Measurements from ENCODE around the gene KLHL35.
A peak's percentile ranks its signal among the peaks of the same experiment; 100 is the strongest.

Gene KLHL35

DNA sequence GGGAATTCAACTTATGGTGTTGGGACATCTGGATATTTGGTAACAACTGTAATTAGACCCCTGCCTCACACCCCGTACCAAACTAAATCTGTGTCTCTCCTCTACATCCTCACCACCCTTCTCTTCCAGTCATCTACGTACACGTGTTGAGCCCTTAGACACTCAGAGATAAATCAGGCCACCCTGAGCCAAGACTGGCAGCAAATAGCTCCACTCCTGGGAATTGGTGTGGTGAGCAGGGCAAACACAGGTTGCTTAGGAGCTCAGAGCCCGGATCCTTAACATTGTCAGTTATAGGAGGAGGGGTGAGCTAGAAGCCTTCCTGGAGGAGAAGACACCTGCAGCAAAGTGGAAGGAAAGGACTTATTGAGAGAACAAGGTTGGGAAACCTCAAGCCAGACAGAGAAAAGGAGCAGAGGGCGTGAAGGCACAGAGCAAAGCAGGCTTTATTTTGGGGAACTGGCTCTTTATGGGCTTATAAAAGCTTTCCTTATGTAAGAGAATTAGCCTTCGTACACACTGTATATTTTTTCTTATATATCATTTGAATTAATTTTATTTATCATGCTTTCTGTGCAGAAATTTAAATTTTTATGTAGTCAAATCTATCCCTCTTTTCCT is 36.9 kb upstream of the KLHL35 start:
- DNase-seq (ENCODE audit: low read depth) = no peak

- no peak for DNase-seq (ENCODE audit: low read depth)
These were observed 35.7 kb upstream of the KLHL35 start for GRCh38 chr11:75468534-75469340.

DNA sequence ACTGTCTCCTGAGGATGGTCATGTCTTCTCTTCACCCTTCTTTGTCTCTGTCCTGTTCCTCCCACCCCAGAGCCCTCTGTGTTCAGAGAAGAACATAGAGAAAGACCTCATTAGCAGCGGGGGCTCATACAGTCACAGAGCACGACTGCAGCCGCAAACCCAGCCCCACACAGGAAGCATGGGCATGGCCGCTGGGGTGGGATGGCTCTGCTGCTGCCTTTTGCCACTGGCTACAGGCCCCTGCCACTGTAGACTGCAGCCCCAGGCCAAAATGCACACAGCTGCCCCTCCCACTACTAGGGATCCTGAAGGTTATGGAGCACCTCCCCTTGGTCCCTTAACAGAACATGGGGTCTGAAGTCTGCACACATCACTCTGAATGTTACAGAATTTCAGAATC is 34.9 kb upstream of the KLHL35 start:
- no peak for DNase-seq (ENCODE audit: low read depth)

GRCh38 chr11:75467311-75467710 is 34.3 kb upstream of the KLHL35 start:
- DNase-seq (ENCODE audit: low read depth) = no peak

- no peak for DNase-seq (ENCODE audit: low read depth)
These were observed 32.9 kb upstream of the KLHL35 start for GRCh38 chr11:75465701-75466531.

GRCh38 chr11:75463106-75463774 is 30.2 kb upstream of the KLHL35 start:
- DNase-seq (ENCODE audit: low read depth) = no peak

DNA sequence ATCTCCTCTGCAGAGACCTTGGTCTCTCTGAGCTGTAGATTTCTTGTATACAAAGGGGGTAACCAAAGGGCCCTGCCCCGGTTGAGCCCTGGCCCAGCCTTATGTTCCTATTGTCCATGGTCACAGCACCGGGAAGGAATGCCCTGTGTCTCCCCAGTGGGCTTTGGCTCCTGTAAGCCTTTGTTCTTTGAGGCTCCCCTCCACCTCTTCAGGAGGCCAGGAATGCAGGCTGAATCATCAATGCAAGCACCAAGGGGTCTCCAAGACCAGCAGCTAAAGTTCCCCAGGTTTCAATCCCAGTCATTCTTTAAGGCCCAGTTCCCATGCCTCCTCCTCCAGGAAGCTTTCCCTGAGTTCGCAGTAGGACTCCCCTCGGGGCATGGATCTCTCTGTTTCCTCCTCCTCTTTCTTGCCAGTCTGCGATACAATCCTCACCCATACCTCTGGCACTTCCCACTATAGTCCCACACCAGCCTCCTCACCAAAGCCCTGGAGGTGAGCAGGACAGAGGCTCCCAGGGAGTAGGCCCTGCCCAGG is 29.2 kb upstream of the KLHL35 start:
- no peak for DNase-seq (ENCODE audit: low read depth)

GRCh38 chr11:75461151-75461550 is 28.1 kb upstream of the KLHL35 start:
- no peak for DNase-seq (ENCODE audit: low read depth)

DNA sequence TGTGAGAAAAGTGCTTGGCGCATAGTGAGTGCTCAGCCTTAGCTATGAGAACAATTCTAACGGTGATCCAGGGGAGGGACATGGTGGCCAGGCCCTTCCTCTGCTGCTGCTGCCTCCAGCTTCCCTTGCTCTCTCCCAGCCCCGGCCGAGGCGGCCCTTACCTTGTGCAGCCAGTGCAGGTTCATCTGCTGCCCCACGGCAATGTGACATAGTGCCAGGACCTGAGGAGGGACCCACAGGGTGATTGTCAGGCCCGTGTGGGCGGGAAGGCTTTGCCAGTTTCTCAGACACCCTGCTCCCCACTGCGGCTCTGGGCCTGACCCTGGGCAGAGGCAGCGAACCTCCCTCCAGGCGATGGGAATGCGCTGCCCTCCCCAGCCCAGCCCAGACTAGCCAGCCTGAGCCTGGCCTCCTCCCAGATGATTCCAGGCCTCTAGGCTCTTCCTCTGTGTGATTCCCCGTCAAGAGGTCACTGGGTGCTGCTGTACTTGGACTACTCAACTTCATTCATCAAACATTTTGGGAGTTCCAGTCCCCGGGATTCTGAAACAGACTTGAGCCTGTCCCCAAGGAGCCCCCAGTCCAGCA is 23.7 kb upstream of the KLHL35 start:
- no peak for DNase-seq (ENCODE audit: low read depth)

- no peak for DNase-seq (ENCODE audit: low read depth)
These were observed 22.0 kb upstream of the KLHL35 start for GRCh38 chr11:75454987-75455386.

GRCh38 chr11:75453916-75454655 is 21.1 kb upstream of the KLHL35 start:
- DNase-seq (ENCODE audit: low read depth) = no peak

GRCh38 chr11:75450826-75451821 is 18.1 kb upstream of the KLHL35 start:
- DNase-seq (ENCODE audit: low read depth) = peak; percentile 25

- DNase-seq (ENCODE audit: low read depth) = no peak
These were observed 17.2 kb upstream of the KLHL35 start for GRCh38 chr11:75450236-75450635.

DNA sequence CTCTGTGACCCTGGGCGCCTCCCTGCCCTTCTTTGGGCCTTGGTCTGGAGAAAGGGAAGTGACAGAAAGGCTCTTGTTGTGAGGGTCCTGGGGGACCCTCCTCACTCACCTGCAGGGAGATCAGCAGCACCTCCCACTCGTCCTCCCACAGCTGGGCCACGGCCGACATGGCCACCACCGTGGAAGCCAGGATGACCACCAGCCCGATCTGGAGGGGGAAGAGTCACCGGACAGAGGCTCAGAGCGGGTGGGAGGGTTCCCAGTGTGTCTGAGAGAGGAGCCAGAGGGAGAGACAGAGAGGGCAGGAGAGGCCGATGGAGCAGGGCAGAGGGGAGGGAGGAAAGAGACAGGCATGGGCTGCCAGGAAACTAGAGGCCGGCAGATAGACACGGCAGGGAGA is 16.8 kb upstream of the KLHL35 start:
- no peak for DNase-seq (ENCODE audit: low read depth)

GRCh38 chr11:75449271-75449670 is 16.3 kb upstream of the KLHL35 start:
- DNase-seq (ENCODE audit: low read depth) = no peak

DNA sequence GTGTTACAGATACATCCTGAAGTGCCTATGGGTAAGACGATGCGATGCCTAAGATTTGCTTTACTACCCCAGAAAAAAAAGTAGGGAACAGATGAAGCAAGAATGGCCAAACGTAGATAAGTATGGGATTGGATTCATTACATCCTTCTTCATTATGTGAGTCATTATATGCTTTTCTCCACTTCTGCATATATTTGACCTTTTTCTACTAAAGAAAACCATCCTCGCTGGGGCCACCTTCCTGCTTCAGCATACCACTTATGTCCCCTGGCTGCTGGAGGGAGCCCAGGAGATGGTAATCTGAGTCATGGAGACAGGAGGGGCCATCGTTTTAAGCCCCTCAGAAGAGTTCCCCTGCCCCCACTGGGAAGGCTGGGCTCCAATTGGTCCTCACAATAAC is 14.4 kb upstream of the KLHL35 start:
- DNase-seq (ENCODE audit: low read depth) = no peak

- DNase-seq (ENCODE audit: low read depth) = peak; percentile 61
These were observed 12.4 kb upstream of the KLHL35 start for GRCh38 chr11:75445315-75445953.

DNA sequence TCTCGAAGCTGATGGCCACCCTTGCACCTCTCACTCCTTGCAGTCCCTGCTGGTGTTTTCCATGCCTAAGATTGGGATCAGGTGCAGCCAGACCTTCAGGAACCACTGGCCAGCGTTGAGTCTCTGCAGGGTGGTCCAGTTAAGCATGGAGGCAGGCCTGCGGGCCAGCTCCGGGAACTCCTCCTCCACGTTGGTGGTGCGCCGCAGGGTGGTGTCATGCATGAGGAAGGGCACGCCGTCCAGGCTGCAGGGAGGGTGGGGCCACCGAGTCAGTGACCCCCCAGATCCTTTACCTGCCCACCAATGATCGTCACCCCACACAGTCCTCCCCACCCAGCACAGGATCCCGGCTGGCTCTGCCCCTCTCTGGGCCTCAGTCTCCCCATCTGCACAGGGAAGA is 10.0 kb upstream of the KLHL35 start:
- no peak for DNase-seq (ENCODE audit: low read depth)
